PC-9 (cell line): Measurements from ENCODE around the gene AFAP1.

Source experiments
- CTCF ChIP-seq: fragments of 200-600 bp; sonication (generic); conservative IDR thresholded peaks from 2 replicates; pipeline ENCODE4 v1.6.1; 2017; ENCODE audit warnings: mixed run types, antibody characterized with exemption, mild to moderate bottlenecking, moderate library complexity
- EZH2 ChIP-seq: fragments of 200-600 bp; sonication (generic); IDR thresholded peaks from 2 replicates; pipeline ENCODE4 v1.8.0; 2017; ENCODE audit warnings: antibody characterized with exemption, low read depth

GRCh38 chr4:7793186-7793585 lies 146.5 kb downstream of the AFAP1 start:
- TF ChIP-seq EZH2 (no peak), CTCF (no peak)
